Mononuclear cell (primary cell): ENCODE data around the gene HABP2. TPM values are rescaled to one million over a fixed set of nuclear protein-coding genes. Genes with fewer than 3 reads are reported as not detected.

Experiments used
- H3K27me3 ChIP-seq: 2 replicates; pipeline ENCODE4 v1.6.0; 2011; ENCODE audit warnings: low read length, control low read depth; ENCODE audit not compliant: insufficient read depth
- H3K4me1 ChIP-seq: 2 replicates; pipeline ENCODE4 v1.5.1; 2011; ENCODE audit warnings: mild to moderate bottlenecking, low read length, control low read depth; ENCODE audit not compliant: insufficient read depth
- H3K4me3 ChIP-seq: 2 replicates; pipeline ENCODE4 v1.5.1; 2011; ENCODE audit warnings: mild to moderate bottlenecking, low read length, moderate library complexity
- H3K9me3 ChIP-seq: 2 replicates; pipeline ENCODE4 v1.5.1; 2011; ENCODE audit warnings: low read depth, mild to moderate bottlenecking, control low read depth, low read length
- total RNA-seq: library from RNA; depleted of rRNA; stranded (reverse); fragments of >200 nt; gene quantifications from one replicate; pipeline ENCODE4 v1.2.3, GENCODE V29; 2012

HABP2 gene
- total RNA-seq = not detected

DNA sequence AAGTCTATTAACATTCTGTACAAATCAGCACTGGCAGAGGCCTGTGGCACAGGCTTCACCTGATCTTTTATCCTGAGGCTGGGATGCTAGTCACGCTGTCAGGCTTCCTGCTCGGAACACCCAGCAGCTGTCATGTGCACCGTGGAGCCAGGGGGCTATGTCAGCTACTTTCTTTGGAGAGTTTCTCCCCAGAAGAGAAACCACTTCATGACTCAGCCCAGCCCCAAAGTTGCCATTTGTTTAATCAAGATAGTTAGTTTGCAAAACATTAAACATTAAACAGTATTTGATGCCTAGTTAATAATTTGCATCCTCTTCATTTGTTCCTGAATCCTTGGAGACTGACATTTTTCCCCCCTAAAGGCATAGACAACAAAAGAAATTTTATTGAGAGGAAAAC, at the start of gene HABP2:
HABP2 (plus strand) TSS at position 353 of the 400 bp plus-strand sequence. CDS start 69 bp downstream, outside the sequence.
- peaks cover 2% of the 10 kb centered on the region for H3K27me3 ChIP-seq
- no peak within 1 kb of the TSS for H3K4me3 ChIP-seq
- H3K4me1 ChIP-seq = no peaks in the 10 kb centered on the region
- no peaks in the 10 kb centered on the region for H3K9me3 ChIP-seq

DNA sequence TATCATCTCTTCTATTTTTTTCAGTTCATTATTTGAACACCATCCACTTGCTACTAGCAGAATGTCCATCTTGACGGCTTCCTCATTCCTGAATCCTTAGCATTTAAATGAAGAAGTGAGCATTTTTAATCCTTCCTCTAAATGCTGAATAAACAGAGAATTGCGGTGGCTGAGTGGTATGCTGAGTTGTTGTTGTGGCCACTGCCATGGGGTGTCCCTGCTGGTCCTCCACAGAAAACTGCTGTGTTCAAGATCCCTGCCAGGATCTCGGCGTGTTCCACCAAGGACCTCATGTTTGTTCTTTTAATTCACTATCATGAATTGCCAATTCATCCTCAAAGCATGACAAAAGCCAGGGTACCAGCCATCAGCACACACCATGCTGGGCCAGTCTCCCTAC, 48.9 kb upstream of the HABP2 start:
- Histone ChIP-seq H3K4me1 (peaks cover 10% of the 10 kb centered on the region), H3K4me3 (no peak overlapping the region), H3K9me3 (no peaks in the 10 kb centered on the region), H3K27me3 (no peaks in the 10 kb centered on the region)

DNA sequence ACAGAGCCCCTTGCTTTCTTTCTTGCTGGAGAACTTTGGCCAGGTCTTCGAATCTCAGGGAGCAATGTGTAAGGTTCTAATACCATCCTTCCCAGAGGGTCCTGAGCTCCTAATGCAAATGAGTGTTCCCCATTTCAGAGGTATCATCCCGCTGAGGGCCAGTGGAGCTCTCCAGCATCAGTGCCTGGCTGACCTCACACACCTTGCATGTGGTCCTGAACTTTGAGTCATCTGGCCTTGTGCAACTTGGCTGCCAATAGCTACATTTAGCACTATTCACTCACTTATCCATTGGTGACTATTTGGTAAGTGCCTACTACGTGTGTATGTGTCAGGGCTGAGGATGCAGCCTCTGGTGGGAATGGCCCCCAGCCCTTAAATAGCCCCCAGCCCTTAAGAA, 48.4 kb upstream of the HABP2 start:
- no peak overlapping the region for H3K4me3 ChIP-seq
- peaks cover 5% of the 10 kb centered on the region for H3K4me1 ChIP-seq
- no peaks in the 10 kb centered on the region for H3K9me3 ChIP-seq
- H3K27me3 ChIP-seq = no peaks in the 10 kb centered on the region

DNA sequence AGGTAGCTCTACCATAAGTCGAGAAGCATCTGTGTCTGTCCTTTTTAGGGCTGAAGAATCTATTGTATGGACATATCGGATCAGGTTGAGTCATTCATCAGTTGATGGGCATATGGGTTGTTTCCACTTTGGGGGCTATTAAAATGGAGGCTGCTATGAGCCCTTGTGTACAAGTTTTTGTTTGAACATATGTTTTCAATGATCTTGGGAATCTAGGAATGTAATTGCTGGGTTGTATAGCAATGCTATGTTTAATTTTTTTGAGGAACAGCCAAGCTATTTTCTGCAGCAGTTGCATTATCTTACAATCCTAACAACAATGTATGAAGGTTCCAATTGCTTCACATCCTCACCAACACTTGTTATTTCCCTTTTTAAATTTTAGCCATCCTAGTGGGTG, 46.4 kb upstream of the HABP2 start:
- H3K4me3 ChIP-seq = no peak overlapping the region
- H3K27me3 ChIP-seq = no peaks in the 10 kb centered on the region
- peaks cover 3% of the 10 kb centered on the region for H3K9me3 ChIP-seq
- no peaks in the 10 kb centered on the region for H3K4me1 ChIP-seq

GRCh38 chr10:113511419-113511818, 41.4 kb upstream of the HABP2 start:
- Histone ChIP-seq H3K4me1 (no peaks in the 10 kb centered on the region), H3K27me3 (no peaks in the 10 kb centered on the region), H3K9me3 (peaks cover 10% of the 10 kb centered on the region), H3K4me3 (no peak overlapping the region)

GRCh38 chr10:113515161-113515560, 37.7 kb upstream of the HABP2 start:
- H3K9me3 ChIP-seq = peaks cover 10% of the 10 kb centered on the region
- no peaks in the 10 kb centered on the region for H3K4me1 ChIP-seq
- H3K4me3 ChIP-seq = no peak overlapping the region
- H3K27me3 ChIP-seq = no peaks in the 10 kb centered on the region

DNA sequence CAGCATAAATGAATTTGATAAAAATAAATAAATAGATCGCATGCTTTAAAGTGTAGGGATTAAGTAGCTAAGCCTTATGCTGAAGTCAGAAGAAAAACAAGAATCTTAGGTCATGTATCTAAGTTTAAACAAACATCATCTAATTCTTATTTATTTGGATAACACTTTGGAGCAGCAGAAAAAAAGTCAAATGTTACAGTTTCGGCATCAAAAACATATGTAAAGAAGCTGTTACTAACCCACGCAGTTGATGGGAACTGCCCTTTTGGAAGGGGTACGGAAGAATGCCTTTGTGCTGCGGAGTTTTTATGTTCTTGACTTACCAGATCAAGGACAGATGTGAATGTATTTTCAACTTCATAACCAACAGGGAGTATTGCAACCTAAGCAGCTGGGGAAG, 37.3 kb upstream of the HABP2 start:
- H3K27me3 ChIP-seq = no peaks in the 10 kb centered on the region
- H3K4me1 ChIP-seq = no peaks in the 10 kb centered on the region
- H3K4me3 ChIP-seq = no peak overlapping the region
- peaks cover 10% of the 10 kb centered on the region for H3K9me3 ChIP-seq

GRCh38 chr10:113516061-113516460, 36.8 kb upstream of the HABP2 start:
- H3K27me3 ChIP-seq = no peaks in the 10 kb centered on the region
- H3K9me3 ChIP-seq = peaks cover 10% of the 10 kb centered on the region
- no peak overlapping the region for H3K4me3 ChIP-seq
- H3K4me1 ChIP-seq = no peaks in the 10 kb centered on the region

DNA sequence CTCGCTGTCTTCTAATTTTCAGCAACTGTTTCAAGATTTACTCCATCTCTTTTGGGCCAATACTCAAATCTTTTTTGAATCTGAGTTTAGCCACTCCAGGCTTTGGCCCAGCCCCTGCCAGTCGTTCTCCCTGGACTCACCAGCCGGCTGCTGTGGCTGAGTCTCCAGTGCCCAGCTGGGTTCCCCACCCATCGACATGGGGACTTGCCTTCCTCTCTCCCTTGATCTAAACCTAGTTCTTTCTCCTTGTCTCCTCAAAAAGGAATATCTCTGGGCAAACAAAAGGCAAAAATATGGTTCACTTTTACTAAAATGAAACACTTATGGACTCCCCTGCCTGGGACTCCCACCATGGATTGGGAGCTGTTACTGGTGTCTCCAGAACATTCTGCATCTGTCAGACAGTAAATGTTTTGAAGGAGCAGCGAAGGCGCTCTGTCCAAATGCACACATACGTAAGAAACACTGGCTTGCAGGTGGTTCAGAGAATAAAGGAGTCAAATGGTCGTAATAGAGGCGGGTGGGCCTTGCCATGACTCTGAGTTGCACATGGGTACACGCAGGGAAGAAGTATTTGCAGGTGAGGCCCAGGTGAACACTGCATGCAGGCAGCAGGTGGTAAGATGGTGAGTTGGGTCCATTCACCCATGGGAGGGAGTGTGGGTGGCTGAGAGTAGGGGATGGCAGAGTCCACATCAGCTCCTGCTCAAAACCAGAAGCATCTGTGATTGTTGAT, 35.5 kb upstream of the HABP2 start:
- Histone ChIP-seq H3K4me3 (no peak overlapping the region), H3K9me3 (no peaks in the 10 kb centered on the region), H3K27me3 (no peaks in the 10 kb centered on the region), H3K4me1 (no peaks in the 10 kb centered on the region)

GRCh38 chr10:113517901-113518260, 35.0 kb upstream of the HABP2 start:
- no peaks in the 10 kb centered on the region for H3K4me1 ChIP-seq
- H3K9me3 ChIP-seq = no peaks in the 10 kb centered on the region
- H3K4me3 ChIP-seq = no peak overlapping the region
- H3K27me3 ChIP-seq = no peaks in the 10 kb centered on the region

DNA sequence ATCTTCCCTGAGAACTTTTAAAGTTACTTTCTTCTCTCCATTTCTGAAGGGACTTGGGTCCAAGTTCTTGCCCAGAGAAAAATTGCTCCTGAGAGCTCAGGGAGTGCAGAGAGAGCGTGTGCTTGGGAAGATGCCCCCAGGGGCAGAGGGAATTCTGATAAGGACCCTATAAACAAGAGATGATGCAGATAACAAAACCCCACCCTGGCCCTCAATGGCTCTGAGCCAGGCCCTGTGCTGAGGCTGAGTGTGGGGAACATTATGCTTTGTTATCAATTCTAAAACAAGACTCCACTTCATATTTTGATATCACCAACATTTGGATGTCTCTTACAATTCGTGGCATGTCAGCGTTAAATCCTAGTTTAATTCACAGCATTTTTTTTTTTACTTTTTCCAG, 34.4 kb upstream of the HABP2 start:
- Histone ChIP-seq H3K4me3 (no peak overlapping the region), H3K9me3 (no peaks in the 10 kb centered on the region), H3K4me1 (no peaks in the 10 kb centered on the region), H3K27me3 (no peaks in the 10 kb centered on the region)

DNA sequence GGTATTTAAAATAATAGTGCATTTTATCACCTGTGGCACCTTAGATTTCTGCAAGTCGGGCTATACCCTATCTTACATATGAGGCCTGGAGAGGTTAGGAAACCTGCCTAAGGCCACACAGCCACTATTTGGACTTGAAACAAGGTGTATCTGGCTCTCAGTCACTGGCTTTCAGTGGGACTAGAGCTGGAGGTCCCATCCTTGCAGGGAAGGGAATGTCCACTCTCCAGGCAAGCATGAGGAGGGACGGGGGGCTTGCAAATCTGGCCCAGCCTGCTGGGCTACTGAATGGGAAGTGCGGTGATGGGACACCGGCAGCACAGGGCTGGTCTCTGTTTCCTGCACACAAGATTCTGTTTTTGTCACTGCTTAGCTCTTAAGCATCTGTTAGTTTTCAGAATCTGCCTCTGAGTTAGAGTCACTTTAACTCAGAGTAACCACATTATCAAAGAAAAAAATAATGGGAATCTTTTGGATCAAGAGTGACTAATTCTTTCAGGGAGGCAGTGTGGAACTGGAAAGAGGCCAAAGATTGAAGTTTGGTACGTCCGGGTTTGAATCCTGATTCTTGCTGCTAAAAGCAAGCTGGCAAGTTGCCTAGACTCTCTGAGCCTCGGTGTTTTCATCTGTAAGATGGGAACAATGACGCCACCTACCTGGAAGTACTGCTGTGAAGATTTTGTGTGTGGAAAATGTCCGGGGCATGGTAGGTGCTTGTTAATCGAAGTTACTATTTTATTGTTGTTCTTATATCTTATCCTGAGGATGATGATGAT, 33.8 kb upstream of the HABP2 start:
- H3K9me3 ChIP-seq = no peaks in the 10 kb centered on the region
- no peaks in the 10 kb centered on the region for H3K27me3 ChIP-seq
- H3K4me3 ChIP-seq = no peak overlapping the region
- H3K4me1 ChIP-seq = no peaks in the 10 kb centered on the region

GRCh38 chr10:113519681-113520115, 33.2 kb upstream of the HABP2 start:
- Histone ChIP-seq H3K9me3 (no peaks in the 10 kb centered on the region), H3K27me3 (no peaks in the 10 kb centered on the region), H3K4me3 (no peak overlapping the region), H3K4me1 (no peaks in the 10 kb centered on the region)

- Histone ChIP-seq H3K4me3 (no peak overlapping the region), H3K27me3 (no peaks in the 10 kb centered on the region), H3K4me1 (no peaks in the 10 kb centered on the region), H3K9me3 (no peaks in the 10 kb centered on the region)
Measured at GRCh38 chr10:113520261-113520660, 32.6 kb upstream of the HABP2 start.

- H3K4me1 ChIP-seq = no peaks in the 10 kb centered on the region
Measured at GRCh38 chr10:113520690-113521474, 32.0 kb upstream of the HABP2 start.

More at GRCh38 chr10:113520690-113521474, 32.0 kb upstream of the HABP2 start:
- Histone ChIP-seq H3K4me3 (no peak overlapping the region), H3K27me3 (no peaks in the 10 kb centered on the region), H3K9me3 (no peaks in the 10 kb centered on the region)
